WTC11 (cell line): ENCODE results near the gene SPRR2D. TPM values are rescaled to one million over a fixed set of nuclear protein-coding genes. Genes with fewer than 3 reads are reported as not detected.
"Not testable (repeated sequence)": the region's sequence is repeated elsewhere in the genome, so short reads cannot be mapped to it uniquely, and the experiment has no call there.

ENCODE experiments used
- ATAC-seq: fragments of 200-7000 bp; cut with Tn5 transposase; 2 replicates; pipeline ENCODE4 v1.10.0; 2021; ENCODE audit warnings: mild to moderate bottlenecking, moderate library complexity
- CTCF ChIA-PET: fragments of 300-600 bp; sonication (Branson Sonifier 250); formaldehyde crosslinking; loops from one replicate; lab custom pipeline; 2021; ENCODE audit warnings: antibody characterized with exemption; lab: Charles Lee
- POLR2A ChIA-PET: fragments of 350-600 bp; sonication (Branson Sonifier 250); formaldehyde crosslinking; loops from one replicate; lab custom pipeline; 2021; ENCODE audit warnings: antibody characterized with exemption; lab: Charles Lee
- DNase-seq: peaks from one replicate; pipeline ENCODE4 v3.0.0; 2021; ENCODE audit warnings: low spot score
- H3K27ac Mint-ChIP-seq: 2 replicates; pipeline ENCODE4 v1.8.0; 2021; ENCODE audit warnings: mixed read lengths
- H3K27me3 Mint-ChIP-seq: 2 replicates; pipeline ENCODE4 v1.8.0; 2021; ENCODE audit warnings: low read depth, mild to moderate bottlenecking, moderate library complexity, mixed read lengths
- H3K36me3 Mint-ChIP-seq: 2 replicates; pipeline ENCODE4 v1.8.0; 2021; ENCODE audit warnings: mixed read lengths
- H3K4me1 Mint-ChIP-seq: 2 replicates; pipeline ENCODE4 v1.8.0; 2022; ENCODE audit warnings: mixed read lengths
- H3K4me3 Mint-ChIP-seq: 2 replicates; pipeline ENCODE4 v1.8.0; 2021; ENCODE audit warnings: mild to moderate bottlenecking, moderate library complexity, mixed read lengths
- H3K9me3 Mint-ChIP-seq: 2 replicates; pipeline ENCODE4 v1.8.0; 2021; ENCODE audit warnings: mixed read lengths
- ELF4 ChIP-seq: sonication (generic); formaldehyde crosslinking; IDR thresholded peaks from 2 replicates; pipeline ENCODE4 v1.8.1; 2022; ENCODE audit warnings: low read depth, mild to moderate bottlenecking, moderate library complexity, missing genetic modification reagents
- EMX1 ChIP-seq: fragments of 250-450 bp; sonication (Bioruptor Pico); IDR thresholded peaks from 2 replicates; pipeline ENCODE4 v1.8.0; 2021; ENCODE audit warnings: mild to moderate bottlenecking
- GABPB1 ChIP-seq: sonication (generic); formaldehyde crosslinking; IDR thresholded peaks from 2 replicates; pipeline ENCODE4 v1.8.1; 2023; ENCODE audit warnings: mild to moderate bottlenecking, missing genetic modification reagents
- GTF2I ChIP-seq: fragments of 250-450 bp; sonication (Bioruptor Pico); conservative IDR thresholded peaks from 2 replicates; pipeline ENCODE4 v1.4.0; 2021; ENCODE audit warnings: mild to moderate bottlenecking
- NR2C2 ChIP-seq: sonication (generic); formaldehyde crosslinking; IDR thresholded peaks from 2 replicates; pipeline ENCODE4 v1.8.0; 2022; ENCODE audit warnings: mild to moderate bottlenecking, missing genetic modification reagents
- NR3C1 ChIP-seq: sonication (generic); formaldehyde crosslinking; conservative IDR thresholded peaks from 2 replicates; pipeline ENCODE4 v1.8.1; 2023; ENCODE audit warnings: low read depth, mild to moderate bottlenecking, missing genetic modification reagents
- SOX15 ChIP-seq: fragments of 250-450 bp; sonication (Bioruptor Pico); IDR thresholded peaks from 2 replicates; pipeline ENCODE4 v1.9.0; 2021; ENCODE audit warnings: mild to moderate bottlenecking
- TEAD4 ChIP-seq: sonication (generic); formaldehyde crosslinking; IDR thresholded peaks from 2 replicates; pipeline ENCODE4 v1.8.0; 2022; ENCODE audit warnings: mild to moderate bottlenecking, missing genetic modification reagents
- ZNF317 ChIP-seq: sonication (generic); formaldehyde crosslinking; IDR thresholded peaks from 2 replicates; pipeline ENCODE4 v1.8.1; 2023; ENCODE audit warnings: low read depth, mild to moderate bottlenecking, moderate library complexity, missing genetic modification reagents, borderline replicate concordance
- ZNF416 ChIP-seq: fragments of 250-450 bp; sonication (Bioruptor Pico); IDR thresholded peaks from 2 replicates; pipeline ENCODE4 v1.9.0; 2021; ENCODE audit warnings: mild to moderate bottlenecking, inconsistent platforms
- ZNF423 ChIP-seq: fragments of 250-450 bp; sonication (Bioruptor Pico); IDR thresholded peaks from 2 replicates; pipeline ENCODE4 v2.1.2; 2022; ENCODE audit warnings: mild to moderate bottlenecking, moderate library complexity
- total RNA-seq: library from RNA; stranded (reverse); gene quantifications from 3 replicates; pipeline ENCODE4 v1.2.3, GENCODE V29; 2021
- TF ChIP-seq, protein P1 (sequence below): sonication (generic); formaldehyde crosslinking; IDR thresholded peaks from 2 replicates; pipeline ENCODE4 v1.8.1; 2023; ENCODE audit warnings: mild to moderate bottlenecking, missing genetic modification reagents, moderate library complexity
- TF ChIP-seq, protein P2 (sequence below): sonication (generic); formaldehyde crosslinking; IDR thresholded peaks from 2 replicates; pipeline ENCODE4 v1.8.0; 2023; ENCODE audit warnings: missing genetic modification reagents
- TF ChIP-seq, protein P3 (sequence below): sonication (generic); formaldehyde crosslinking; IDR thresholded peaks from 2 replicates; pipeline ENCODE4 v1.8.1; 2023; ENCODE audit warnings: mild to moderate bottlenecking, missing genetic modification reagents
- TF ChIP-seq, protein P4 (sequence below): sonication (generic); formaldehyde crosslinking; IDR thresholded peaks from 2 replicates; pipeline ENCODE4 v1.8.0; 2023; ENCODE audit warnings: missing genetic modification reagents, mild to moderate bottlenecking, borderline replicate concordance
- TF ChIP-seq, protein P5 (sequence below): fragments of 250-450 bp; sonication (Bioruptor Pico); IDR thresholded peaks from 2 replicates; pipeline ENCODE4 v1.9.0; 2021; ENCODE audit warnings: moderate library complexity, mild to moderate bottlenecking, inconsistent platforms, borderline replicate concordance
- TF ChIP-seq, protein P6 (sequence below): sonication (generic); formaldehyde crosslinking; IDR thresholded peaks from 2 replicates; pipeline ENCODE4 v1.8.0; 2022; ENCODE audit warnings: mild to moderate bottlenecking, missing genetic modification reagents
- TF ChIP-seq, protein P7 (sequence below): fragments of 250-450 bp; sonication (Bioruptor Pico); IDR thresholded peaks from 2 replicates; pipeline ENCODE4 v1.9.0; 2021; ENCODE audit warnings: mild to moderate bottlenecking

The SPRR2D gene
- total RNA-seq, 1 experiment from 2014 or later: not detected

DNA sequence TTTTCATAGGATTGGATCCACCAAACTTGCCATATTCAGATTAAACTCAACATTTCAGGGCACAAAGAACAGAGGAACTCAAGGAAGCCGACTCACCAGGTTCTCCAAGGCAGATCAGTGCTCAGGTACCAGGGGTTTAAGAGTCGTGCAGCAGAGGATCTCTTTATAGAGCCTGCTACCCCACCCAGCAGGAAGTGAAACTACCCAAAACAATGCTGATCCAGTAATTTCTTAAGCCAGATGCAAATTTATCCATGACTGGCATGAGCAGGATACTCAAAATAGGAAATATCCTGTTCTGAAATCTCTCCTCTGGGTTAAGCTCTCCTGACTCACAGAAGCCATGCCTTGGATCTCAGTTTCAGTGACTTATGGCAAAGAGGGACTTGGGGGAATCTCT lies 16.5 kb upstream of the SPRR2D start, which contains the start of gene SPRR2A:
Gene SPRR2A (minus strand): TSS at position 138 of the 400 bp plus-strand sequence. CDS start 777 bp downstream, outside the sequence.
- H3K36me3 Mint-ChIP-seq: no peaks in the 10 kb centered on the region
- DNase-seq (no peak), ATAC-seq (no peak)
- H3K4me3 Mint-ChIP-seq: no peak within 1 kb of the TSS
- no peaks in the 10 kb centered on the region for H3K27me3 Mint-ChIP-seq
- POLR2A ChIA-PET: no interaction called here
- no peaks in the 10 kb centered on the region for H3K4me1 Mint-ChIP-seq
- 0 out of 2 replicates have a peak, but pooled peaks cover 10% of the 10 kb centered on the region for H3K9me3 Mint-ChIP-seq
- no peak within 1 kb of the TSS for H3K27ac Mint-ChIP-seq
- TF ChIP-seq, protein P1, sequence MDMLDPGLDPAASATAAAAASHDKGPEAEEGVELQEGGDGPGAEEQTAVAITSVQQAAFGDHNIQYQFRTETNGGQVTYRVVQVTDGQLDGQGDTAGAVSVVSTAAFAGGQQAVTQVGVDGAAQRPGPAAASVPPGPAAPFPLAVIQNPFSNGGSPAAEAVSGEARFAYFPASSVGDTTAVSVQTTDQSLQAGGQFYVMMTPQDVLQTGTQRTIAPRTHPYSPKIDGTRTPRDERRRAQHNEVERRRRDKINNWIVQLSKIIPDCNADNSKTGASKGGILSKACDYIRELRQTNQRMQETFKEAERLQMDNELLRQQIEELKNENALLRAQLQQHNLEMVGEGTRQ (CRISPR knock-in tag): no peak
- TF ChIP-seq NR2C2 (no peak), ZNF423 (CRISPR knock-in tag) (no peak), ZNF317 (no peak), GTF2I (no peak), TEAD4 (no peak), EMX1 (no peak), GABPB1 (CRISPR knock-in tag) (no peak)
- TF ChIP-seq, protein P2, sequence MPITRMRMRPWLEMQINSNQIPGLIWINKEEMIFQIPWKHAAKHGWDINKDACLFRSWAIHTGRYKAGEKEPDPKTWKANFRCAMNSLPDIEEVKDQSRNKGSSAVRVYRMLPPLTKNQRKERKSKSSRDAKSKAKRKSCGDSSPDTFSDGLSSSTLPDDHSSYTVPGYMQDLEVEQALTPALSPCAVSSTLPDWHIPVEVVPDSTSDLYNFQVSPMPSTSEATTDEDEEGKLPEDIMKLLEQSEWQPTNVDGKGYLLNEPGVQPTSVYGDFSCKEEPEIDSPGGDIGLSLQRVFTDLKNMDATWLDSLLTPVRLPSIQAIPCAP (CRISPR knock-in tag): no peak
- TF ChIP-seq, all 79 proteins: peak for 0
- CTCF ChIA-PET: interaction anchor here (1.5 kb wide), 1 partner anchor 97 kb away, joined by 4 read pairs; no protein-coding TSS in a partner anchor

DNA sequence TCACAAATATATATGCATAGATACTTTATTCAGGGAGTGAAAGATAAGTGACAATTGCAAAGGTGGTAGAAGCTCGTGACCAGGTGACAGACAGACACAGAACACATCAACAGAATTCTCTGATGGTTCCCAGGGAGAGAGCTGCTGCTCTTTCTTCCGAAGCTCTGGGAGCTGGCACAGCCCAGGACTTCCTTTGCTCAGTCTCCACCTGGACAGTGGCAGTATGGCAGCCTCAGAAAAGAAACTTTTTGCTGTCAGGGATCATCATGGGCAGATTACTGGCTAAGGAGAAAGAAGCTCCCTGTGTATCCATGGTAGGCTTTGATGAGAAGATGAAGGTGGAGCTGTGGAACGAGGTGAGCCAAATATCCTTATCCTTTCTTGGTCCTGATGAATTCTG lies 15.2 kb upstream of the SPRR2D start:
- H3K36me3 Mint-ChIP-seq, DNase-seq, H3K27ac Mint-ChIP-seq, POLR2A ChIA-PET, H3K27me3 Mint-ChIP-seq, ATAC-seq, H3K4me3 Mint-ChIP-seq, H3K4me1 Mint-ChIP-seq: not testable (repeated sequence)
- H3K9me3 Mint-ChIP-seq: peaks cover 13% of the 10 kb centered on the region; the same call in 1 of the 2 replicates
- CTCF ChIA-PET: interaction anchor here (1.2 kb wide), 1 partner anchor 136 kb away, joined by 5 read pairs; no protein-coding TSS in a partner anchor

DNA sequence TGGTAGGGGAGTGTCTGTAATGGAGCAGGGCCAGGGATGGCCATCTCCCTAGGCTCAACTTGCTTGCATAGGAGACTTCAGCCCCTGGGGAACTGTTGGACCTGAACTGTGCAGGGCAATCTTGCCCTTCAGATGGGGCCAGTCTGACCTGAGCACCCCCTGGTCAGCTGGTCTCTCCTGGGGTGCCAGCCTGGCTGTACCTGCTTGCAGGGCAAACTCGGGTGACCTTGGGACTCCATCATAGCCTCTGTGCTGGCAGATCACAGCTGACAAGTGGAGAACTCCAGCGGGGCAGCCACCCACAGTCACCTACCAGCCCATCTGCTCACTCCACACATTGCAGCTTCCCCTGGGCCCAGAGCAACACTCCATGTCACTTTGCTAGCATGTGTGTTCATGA lies 8.3 kb upstream of the SPRR2D start:
- Mint-ChIP-seq H3K36me3 (no peaks in the 10 kb centered on the region), H3K4me1 (no peaks in the 10 kb centered on the region), H3K4me3 (no peak overlapping the region), H3K27me3 (no peaks in the 10 kb centered on the region), H3K9me3 (peaks cover 17% of the 10 kb centered on the region), H3K27ac (no peak overlapping the region)
- POLR2A ChIA-PET: no interaction called here
- CTCF ChIA-PET: no interaction called here
- DNase-seq (no peak), ATAC-seq (no peak)
- no peak for TF ChIP-seq ELF4 (CRISPR knock-in tag)
- TF ChIP-seq NR3C1 (CRISPR knock-in tag): no peak
- TF ChIP-seq, protein P3, sequence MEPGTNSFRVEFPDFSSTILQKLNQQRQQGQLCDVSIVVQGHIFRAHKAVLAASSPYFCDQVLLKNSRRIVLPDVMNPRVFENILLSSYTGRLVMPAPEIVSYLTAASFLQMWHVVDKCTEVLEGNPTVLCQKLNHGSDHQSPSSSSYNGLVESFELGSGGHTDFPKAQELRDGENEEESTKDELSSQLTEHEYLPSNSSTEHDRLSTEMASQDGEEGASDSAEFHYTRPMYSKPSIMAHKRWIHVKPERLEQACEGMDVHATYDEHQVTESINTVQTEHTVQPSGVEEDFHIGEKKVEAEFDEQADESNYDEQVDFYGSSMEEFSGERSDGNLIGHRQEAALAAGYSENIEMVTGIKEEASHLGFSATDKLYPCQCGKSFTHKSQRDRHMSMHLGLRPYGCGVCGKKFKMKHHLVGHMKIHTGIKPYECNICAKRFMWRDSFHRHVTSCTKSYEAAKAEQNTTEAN: no peak
- no peak for TF ChIP-seq ZNF416 (CRISPR knock-in tag)
- TF ChIP-seq, protein P4, sequence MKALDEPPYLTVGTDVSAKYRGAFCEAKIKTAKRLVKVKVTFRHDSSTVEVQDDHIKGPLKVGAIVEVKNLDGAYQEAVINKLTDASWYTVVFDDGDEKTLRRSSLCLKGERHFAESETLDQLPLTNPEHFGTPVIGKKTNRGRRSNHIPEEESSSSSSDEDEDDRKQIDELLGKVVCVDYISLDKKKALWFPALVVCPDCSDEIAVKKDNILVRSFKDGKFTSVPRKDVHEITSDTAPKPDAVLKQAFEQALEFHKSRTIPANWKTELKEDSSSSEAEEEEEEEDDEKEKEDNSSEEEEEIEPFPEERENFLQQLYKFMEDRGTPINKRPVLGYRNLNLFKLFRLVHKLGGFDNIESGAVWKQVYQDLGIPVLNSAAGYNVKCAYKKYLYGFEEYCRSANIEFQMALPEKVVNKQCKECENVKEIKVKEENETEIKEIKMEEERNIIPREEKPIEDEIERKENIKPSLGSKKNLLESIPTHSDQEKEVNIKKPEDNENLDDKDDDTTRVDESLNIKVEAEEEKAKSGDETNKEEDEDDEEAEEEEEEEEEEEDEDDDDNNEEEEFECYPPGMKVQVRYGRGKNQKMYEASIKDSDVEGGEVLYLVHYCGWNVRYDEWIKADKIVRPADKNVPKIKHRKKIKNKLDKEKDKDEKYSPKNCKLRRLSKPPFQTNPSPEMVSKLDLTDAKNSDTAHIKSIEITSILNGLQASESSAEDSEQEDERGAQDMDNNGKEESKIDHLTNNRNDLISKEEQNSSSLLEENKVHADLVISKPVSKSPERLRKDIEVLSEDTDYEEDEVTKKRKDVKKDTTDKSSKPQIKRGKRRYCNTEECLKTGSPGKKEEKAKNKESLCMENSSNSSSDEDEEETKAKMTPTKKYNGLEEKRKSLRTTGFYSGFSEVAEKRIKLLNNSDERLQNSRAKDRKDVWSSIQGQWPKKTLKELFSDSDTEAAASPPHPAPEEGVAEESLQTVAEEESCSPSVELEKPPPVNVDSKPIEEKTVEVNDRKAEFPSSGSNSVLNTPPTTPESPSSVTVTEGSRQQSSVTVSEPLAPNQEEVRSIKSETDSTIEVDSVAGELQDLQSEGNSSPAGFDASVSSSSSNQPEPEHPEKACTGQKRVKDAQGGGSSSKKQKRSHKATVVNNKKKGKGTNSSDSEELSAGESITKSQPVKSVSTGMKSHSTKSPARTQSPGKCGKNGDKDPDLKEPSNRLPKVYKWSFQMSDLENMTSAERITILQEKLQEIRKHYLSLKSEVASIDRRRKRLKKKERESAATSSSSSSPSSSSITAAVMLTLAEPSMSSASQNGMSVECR (CRISPR knock-in tag): no peak
- TF ChIP-seq, protein P5, sequence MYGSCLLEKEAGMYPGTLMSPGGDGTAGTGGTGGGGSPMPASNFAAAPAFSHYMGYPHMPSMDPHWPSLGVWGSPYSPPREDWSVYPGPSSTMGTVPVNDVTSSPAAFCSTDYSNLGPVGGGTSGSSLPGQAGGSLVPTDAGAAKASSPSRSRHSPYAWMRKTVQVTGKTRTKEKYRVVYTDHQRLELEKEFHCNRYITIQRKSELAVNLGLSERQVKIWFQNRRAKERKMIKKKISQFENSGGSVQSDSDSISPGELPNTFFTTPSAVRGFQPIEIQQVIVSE: no peak
- TF ChIP-seq, protein P6, sequence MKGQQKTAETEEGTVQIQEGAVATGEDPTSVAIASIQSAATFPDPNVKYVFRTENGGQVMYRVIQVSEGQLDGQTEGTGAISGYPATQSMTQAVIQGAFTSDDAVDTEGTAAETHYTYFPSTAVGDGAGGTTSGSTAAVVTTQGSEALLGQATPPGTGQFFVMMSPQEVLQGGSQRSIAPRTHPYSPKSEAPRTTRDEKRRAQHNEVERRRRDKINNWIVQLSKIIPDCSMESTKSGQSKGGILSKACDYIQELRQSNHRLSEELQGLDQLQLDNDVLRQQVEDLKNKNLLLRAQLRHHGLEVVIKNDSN (CRISPR knock-in tag): no peak
- TF ChIP-seq SOX15 (CRISPR knock-in tag): no peak
- TF ChIP-seq, protein P7, sequence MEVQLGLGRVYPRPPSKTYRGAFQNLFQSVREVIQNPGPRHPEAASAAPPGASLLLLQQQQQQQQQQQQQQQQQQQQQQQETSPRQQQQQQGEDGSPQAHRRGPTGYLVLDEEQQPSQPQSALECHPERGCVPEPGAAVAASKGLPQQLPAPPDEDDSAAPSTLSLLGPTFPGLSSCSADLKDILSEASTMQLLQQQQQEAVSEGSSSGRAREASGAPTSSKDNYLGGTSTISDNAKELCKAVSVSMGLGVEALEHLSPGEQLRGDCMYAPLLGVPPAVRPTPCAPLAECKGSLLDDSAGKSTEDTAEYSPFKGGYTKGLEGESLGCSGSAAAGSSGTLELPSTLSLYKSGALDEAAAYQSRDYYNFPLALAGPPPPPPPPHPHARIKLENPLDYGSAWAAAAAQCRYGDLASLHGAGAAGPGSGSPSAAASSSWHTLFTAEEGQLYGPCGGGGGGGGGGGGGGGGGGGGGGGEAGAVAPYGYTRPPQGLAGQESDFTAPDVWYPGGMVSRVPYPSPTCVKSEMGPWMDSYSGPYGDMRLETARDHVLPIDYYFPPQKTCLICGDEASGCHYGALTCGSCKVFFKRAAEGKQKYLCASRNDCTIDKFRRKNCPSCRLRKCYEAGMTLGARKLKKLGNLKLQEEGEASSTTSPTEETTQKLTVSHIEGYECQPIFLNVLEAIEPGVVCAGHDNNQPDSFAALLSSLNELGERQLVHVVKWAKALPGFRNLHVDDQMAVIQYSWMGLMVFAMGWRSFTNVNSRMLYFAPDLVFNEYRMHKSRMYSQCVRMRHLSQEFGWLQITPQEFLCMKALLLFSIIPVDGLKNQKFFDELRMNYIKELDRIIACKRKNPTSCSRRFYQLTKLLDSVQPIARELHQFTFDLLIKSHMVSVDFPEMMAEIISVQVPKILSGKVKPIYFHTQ: no peak
